Bronchial epithelial cell (primary cell): ENCODE measurements around the gene ANKMY1. TPM values are rescaled to one million over a fixed set of nuclear protein-coding genes. Genes with fewer than 3 reads are reported as not detected.
A peak's percentile ranks its signal among the peaks of the same experiment; 100 is the strongest.

Source experiments
- DNase-seq: peaks from one replicate; pipeline ENCODE4 v3.0.0-alpha.2; 2010; ENCODE audit warnings: low read depth
- FAIRE-seq: peaks from 2 replicates; lab custom pipeline; 2011; peaks lifted over from hg19 to GRCh38; lab: Jason Lieb, UNC
- H3K27me3 ChIP-seq: 2 replicates; pipeline ENCODE4 v1.5.1; 2011; ENCODE audit warnings: low read length; ENCODE audit not compliant: control insufficient read depth, insufficient read depth
- H3K36me3 ChIP-seq: 2 replicates; pipeline ENCODE4 v1.5.1; 2011; ENCODE audit warnings: low read length; ENCODE audit not compliant: control insufficient read depth, insufficient read depth
- H3K4me3 ChIP-seq: 2 replicates; pipeline ENCODE4 v1.5.1; 2011; ENCODE audit warnings: mild to moderate bottlenecking, low read depth, low read length, control low read depth
- total RNA-seq: library from RNA; depleted of rRNA; stranded (reverse); fragments of >200 nt; gene quantifications from 2 replicates; pipeline ENCODE4 v1.2.1, GENCODE V29; 2014
- TF ChIP-seq, protein P1 (sequence below): IDR thresholded peaks from 2 replicates; pipeline ENCODE4 v1.5.1; 2011; ENCODE audit warnings: mild to moderate bottlenecking, moderate library complexity, low read length, control low read depth, inconsistent platforms; ENCODE audit not compliant: insufficient read depth, severe bottlenecking

Gene ANKMY1
- total RNA-seq, 1 donor from 2014 or later = 15.8 TPM

DNA sequence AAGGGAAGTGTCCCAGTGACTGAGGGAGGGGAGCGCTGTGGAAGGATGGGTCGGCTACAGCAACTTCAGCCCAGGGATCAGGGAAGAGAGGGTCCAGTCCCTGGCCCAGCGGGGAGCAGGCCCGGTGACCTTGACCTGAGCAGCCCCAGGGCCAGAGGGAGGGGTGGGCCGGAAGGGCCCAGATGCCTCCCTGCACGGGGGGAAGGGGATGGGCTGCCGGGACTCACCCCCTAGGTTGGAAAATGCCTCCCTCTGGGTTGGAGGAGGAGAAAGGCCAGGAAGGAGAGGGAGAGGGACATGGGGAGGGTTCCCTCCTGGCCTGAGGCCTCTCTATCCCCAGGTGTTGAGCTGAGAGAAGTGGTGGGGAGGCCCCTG lies 102.5 kb downstream of the ANKMY1 start:
- no peaks in the 10 kb centered on the region for H3K27me3 ChIP-seq
- no peak for FAIRE-seq
- peaks cover 17% of the 10 kb centered on the region for H3K36me3 ChIP-seq
- H3K4me3 ChIP-seq = no peak overlapping the region
- TF ChIP-seq, protein P1, sequence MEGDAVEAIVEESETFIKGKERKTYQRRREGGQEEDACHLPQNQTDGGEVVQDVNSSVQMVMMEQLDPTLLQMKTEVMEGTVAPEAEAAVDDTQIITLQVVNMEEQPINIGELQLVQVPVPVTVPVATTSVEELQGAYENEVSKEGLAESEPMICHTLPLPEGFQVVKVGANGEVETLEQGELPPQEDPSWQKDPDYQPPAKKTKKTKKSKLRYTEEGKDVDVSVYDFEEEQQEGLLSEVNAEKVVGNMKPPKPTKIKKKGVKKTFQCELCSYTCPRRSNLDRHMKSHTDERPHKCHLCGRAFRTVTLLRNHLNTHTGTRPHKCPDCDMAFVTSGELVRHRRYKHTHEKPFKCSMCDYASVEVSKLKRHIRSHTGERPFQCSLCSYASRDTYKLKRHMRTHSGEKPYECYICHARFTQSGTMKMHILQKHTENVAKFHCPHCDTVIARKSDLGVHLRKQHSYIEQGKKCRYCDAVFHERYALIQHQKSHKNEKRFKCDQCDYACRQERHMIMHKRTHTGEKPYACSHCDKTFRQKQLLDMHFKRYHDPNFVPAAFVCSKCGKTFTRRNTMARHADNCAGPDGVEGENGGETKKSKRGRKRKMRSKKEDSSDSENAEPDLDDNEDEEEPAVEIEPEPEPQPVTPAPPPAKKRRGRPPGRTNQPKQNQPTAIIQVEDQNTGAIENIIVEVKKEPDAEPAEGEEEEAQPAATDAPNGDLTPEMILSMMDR = no peak
- no peak for DNase-seq

DNA sequence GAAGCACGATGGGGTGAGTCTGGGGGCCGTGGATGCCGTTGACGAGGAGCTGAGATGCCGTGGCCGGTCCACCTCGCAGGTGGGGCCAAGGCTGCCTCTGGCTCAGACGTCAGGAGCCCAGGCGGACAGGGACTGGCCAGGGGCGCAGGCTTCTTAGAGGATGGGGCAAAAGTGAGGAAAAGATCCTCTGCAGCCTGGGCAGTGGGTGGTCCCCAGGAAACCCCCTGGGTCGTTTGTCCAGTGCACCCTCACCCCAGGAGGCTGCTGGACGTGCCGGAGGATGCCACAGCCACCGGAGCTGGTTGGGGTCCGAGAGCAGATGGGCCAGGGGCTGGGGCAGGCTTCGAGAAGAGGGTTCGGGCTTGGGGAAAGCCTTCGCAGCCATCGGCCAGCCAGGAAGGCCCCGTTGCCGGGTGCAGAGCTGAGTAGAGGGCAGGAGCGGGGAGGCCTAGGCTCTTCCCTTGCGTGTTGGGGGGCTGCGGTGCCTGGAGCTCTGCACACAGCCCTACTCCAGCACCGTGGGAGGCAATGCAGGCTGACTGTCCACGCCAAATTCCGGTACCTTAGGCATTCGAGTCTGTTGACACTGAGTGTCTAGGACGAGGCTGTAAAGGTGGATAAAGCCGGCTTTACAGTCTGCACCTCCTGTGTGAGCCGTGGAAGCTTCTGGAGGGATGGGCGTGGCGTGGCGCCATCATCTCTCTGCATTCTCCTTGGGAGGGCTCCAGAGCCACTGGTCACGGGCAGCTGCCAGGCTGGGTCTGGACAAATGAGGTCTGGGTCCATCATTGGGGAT lies 103.5 kb downstream of the ANKMY1 start:
- no peak for DNase-seq
- Histone ChIP-seq H3K27me3 (no peaks in the 10 kb centered on the region), H3K4me3 (peak overlapping the region; percentile 38), H3K36me3 (peaks cover 8% of the 10 kb centered on the region)
- TF ChIP-seq, protein P1 = no peak
- no peak for FAIRE-seq

DNA sequence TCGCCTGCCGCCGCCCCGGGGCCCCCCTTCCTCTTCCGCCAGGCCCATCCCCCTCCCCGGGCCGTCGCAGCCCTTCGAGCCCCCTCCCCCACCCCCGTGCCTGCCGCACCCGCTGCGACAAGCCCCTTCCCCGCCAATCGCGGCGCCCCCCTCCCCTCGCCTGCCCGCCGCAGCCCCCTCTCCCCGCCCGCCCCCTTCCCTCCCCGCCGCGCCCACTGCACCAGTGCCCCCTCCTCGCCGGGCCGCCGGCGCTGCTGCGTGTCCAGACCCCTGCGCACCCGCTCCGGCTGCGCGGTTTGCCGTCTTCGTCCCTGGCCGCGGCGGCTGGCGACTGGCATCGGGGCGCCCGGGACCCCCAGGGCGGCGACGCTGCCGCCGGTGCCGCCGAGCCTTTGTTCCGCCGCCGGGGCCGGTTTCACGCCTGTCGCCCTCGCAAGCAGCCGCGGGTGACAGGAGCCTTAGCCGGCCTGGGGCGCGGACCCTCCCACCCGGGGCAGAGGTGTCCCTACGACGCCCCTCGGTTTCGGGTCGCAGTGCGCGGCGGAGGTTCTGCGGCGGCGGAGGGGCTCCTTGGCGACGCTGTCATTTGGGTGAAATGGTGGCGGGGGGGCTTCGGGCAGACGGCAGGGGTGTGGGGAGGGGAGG lies 104.2 kb downstream of the ANKMY1 start:
- no peak for FAIRE-seq

DNA sequence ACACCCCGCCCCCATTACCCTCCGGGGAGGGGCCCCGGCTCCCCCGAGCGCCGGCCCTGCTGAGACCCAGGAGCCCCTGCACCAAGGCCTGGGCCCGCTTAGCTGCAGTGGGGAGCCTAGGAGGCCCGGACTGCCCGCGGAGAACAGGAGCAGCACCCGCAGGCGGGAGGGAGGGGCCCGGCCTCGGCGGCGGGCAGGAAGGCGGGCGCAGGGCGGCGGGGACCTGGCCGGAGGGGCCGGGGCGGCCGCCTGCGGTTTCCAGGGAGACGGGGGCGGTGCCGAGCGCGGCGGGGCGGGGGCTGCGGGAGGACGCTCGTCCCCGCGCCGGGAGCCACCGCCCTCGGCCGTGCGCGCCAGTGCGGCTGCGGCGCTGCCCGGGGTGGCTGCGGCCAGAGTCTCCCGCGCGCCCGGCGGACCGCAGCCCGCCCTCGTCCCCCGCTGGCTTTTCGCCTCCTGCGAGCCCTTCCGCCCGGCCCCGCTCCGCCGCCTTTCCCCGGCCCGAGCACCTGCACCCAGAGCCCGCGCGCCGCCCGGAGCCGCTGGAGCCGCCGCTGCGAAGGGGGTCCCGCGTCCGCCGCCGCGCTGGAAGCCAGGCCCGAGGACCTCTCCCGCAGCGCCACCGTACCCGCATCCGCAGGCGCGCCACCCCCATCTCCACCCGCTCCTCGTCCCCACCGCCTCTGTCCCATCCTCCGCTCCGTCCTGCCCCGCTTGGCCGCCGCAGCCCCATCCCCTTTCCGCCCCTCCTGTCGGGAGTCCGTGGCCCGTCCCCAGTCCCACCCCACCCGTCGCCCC lies 105.1 kb downstream of the ANKMY1 start:
- DNase-seq (no peak), FAIRE-seq (no peak)
- Histone ChIP-seq H3K4me3 (peak overlapping the region; percentile 57), H3K27me3 (no peaks in the 10 kb centered on the region), H3K36me3 (peaks cover 3% of the 10 kb centered on the region)
- TF ChIP-seq, protein P1 = no peak

More for the DNA sequence above, 104.2 kb downstream of the ANKMY1 start:
- DNase-seq = no peak
- no peaks in the 10 kb centered on the region for H3K27me3 ChIP-seq
- H3K4me3 ChIP-seq = peak overlapping the region; percentile 38
- H3K36me3 ChIP-seq = peaks cover 4% of the 10 kb centered on the region
- TF ChIP-seq, protein P1 = no peak

DNA sequence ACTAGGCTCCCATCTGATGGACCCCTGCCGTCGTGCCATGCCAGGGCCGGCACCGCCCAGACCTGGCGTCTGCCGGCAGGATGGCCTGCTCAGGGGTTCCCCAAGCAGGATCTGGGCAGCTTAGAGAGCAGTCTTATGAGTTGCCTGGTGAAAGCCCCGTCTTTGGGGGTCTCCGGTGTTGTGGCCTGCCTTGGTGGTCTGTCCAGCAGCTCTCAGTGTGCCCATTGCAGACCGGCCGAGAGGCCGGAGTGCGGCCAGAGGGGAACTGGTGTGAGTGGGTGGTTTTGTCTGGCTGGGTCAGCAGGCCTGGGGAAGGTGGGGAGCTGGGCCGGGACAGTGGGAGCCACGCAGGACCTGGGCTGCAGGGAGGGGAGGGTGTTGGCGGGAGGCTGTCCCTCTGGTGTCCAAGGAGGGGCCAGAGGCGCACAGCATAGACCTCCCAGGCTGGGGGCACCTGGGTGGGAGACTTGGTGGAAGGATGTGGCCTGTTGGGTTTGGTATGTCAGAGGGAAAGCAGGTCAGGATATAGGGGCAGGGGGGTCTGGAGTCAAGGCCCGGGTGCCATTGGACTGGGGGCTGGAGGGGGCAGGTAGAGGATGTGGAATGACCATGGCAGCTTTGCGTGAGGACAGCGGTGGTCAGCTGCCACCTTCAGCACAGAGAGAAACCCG lies 105.9 kb downstream of the ANKMY1 start:
- TF ChIP-seq, protein P1 = no peak
- Histone ChIP-seq H3K4me3 (peak overlapping the region; percentile 57), H3K27me3 (no peaks in the 10 kb centered on the region), H3K36me3 (peaks cover 2% of the 10 kb centered on the region)
- DNase-seq = no peak
- FAIRE-seq = no peak
